HEK293T (cell line): Measurements from ENCODE around the gene SCARB1.

Experiments used
- BHLHE40 ChIP-seq: fragments of 450-650 bp; IDR thresholded peaks from 2 replicates; pipeline ENCODE4 v1.6.1; 2016; ENCODE audit warnings: mild to moderate bottlenecking, moderate library complexity, borderline replicate concordance
- ELF4 ChIP-seq: fragments of 450-650 bp; IDR thresholded peaks from 2 replicates; pipeline ENCODE4 v1.6.1; 2017; ENCODE audit warnings: antibody characterized with exemption
- FOXA1 ChIP-seq: fragments of 450-650 bp; IDR thresholded peaks from 2 replicates; pipeline ENCODE4 v1.6.1; 2016; ENCODE audit warnings: mild to moderate bottlenecking
- FOXK2 ChIP-seq: fragments of 450-650 bp; IDR thresholded peaks from 2 replicates; pipeline ENCODE4 v1.6.1; 2016; ENCODE audit warnings: mild to moderate bottlenecking
- FOXM1 ChIP-seq: fragments of 450-650 bp; IDR thresholded peaks from 2 replicates; pipeline ENCODE4 v1.6.1; 2017; ENCODE audit warnings: mild to moderate bottlenecking, borderline replicate concordance
- HDGF ChIP-seq: fragments of 450-650 bp; IDR thresholded peaks from 2 replicates; pipeline ENCODE4 v1.6.1; 2017; ENCODE audit warnings: antibody characterized with exemption, borderline replicate concordance
- L3MBTL2 ChIP-seq: fragments of 450-650 bp; conservative IDR thresholded peaks from 2 replicates; pipeline ENCODE4 v1.6.1; 2016; ENCODE audit warnings: mild to moderate bottlenecking
- NFRKB ChIP-seq: fragments of 450-650 bp; IDR thresholded peaks from 2 replicates; pipeline ENCODE4 v1.6.1; 2016; ENCODE audit warnings: mild to moderate bottlenecking, moderate library complexity
- SP1 ChIP-seq: fragments of 450-650 bp; IDR thresholded peaks from 2 replicates; pipeline ENCODE4 v1.6.1; 2017
- SUZ12 ChIP-seq: fragments of 450-650 bp; IDR thresholded peaks from 2 replicates; pipeline ENCODE4 v1.6.1; 2016; ENCODE audit warnings: mild to moderate bottlenecking
- TARDBP ChIP-seq: fragments of 450-650 bp; IDR thresholded peaks from 2 replicates; pipeline ENCODE4 v1.6.1; 2016
- ZNF384 ChIP-seq: fragments of 450-650 bp; IDR thresholded peaks from 2 replicates; pipeline ENCODE4 v1.6.1; 2016
- TF ChIP-seq, protein P1 (sequence below): fragments of 450-650 bp; IDR thresholded peaks from 2 replicates; pipeline ENCODE4 v1.6.1; 2016

DNA sequence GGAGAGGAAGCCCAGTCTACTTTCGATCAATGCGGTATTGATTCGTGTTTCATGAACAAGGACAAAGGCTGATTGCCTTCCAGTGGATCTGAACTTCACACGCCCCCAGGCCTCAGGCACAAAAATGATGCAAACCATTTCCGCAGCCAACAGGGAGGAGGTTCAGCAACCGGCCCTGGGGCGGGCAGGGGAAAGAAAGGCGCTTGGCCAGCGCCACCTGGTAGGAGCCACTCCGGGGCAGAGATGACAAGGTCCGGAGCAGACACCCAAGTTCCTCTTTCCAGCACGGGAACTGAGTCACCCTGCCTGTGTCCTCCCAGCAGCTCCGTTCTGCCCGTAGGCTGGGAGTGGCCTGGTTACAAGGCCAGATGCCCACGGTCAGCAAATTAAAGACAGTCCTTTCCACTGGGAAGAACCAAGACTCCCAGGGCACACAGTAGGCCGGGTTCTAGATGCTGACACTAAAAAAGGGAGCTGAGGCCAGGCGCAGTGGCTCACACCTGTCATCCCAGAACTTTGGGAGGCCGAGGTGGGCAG lies 136.3 kb downstream of the SCARB1 start:
- TF ChIP-seq, protein P1, sequence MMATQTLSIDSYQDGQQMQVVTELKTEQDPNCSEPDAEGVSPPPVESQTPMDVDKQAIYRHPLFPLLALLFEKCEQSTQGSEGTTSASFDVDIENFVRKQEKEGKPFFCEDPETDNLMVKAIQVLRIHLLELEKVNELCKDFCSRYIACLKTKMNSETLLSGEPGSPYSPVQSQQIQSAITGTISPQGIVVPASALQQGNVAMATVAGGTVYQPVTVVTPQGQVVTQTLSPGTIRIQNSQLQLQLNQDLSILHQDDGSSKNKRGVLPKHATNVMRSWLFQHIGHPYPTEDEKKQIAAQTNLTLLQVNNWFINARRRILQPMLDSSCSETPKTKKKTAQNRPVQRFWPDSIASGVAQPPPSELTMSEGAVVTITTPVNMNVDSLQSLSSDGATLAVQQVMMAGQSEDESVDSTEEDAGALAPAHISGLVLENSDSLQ = no peak
- TF ChIP-seq FOXM1 (no peak), SP1 (no peak), ZNF384 (no peak), HDGF (no peak), SUZ12 (no peak), BHLHE40 (no peak), FOXA1 (no peak), ELF4 (no peak), TARDBP (no peak), NFRKB (no peak), L3MBTL2 (no peak), FOXK2 (no peak)
